Stimulated activated CD4-positive, alpha-beta T cell treated with anti-CD3 and anti-CD28 coated beads, Interleukin-4, amount 100 ng/mL, for 24 hours (primary cell): ENCODE measurements around the gene PDIA2.
A peak's percentile ranks its signal among the peaks of the same experiment; 100 is the strongest.
"Not testable (repeated sequence)": the region's sequence is repeated elsewhere in the genome, so short reads cannot be mapped to it uniquely, and the experiment has no call there.

Experiments
- DNase-seq: peaks from one replicate; pipeline ENCODE4 v3.0.0-alpha.2; 2020

The PDIA2 gene

GRCh38 chr16:303760-304505 is 21.0 kb downstream of the PDIA2 start:
- DNase-seq: no peak

- no peak for DNase-seq
Measured at GRCh38 chr16:305916-306626, 23.1 kb downstream of the PDIA2 start.

DNA sequence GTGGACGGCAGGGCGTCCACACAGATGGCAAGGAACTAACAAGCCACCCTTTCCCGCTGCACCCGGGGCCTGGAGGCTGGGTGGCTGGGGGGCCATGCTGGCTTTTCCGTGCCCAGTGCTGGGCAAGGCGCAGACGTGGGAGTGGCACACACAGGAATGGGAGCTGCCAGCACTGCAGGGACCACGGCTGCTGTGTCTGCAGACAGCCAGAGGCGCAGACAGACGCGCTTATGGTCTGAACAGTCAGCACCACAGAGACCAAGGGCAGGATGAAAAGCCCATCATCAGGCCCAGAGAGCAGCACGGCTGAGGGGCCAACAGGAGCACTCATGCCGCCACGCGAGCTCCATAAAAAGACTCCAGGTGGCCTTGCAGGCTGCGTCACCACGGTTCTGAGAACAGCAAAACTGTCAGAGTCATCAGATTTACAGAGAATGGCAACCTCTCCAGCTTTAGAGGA is 24.0 kb downstream of the PDIA2 start:
- DNase-seq: no peak

GRCh38 chr16:307691-308312 is 24.8 kb downstream of the PDIA2 start:
- DNase-seq: no peak

DNA sequence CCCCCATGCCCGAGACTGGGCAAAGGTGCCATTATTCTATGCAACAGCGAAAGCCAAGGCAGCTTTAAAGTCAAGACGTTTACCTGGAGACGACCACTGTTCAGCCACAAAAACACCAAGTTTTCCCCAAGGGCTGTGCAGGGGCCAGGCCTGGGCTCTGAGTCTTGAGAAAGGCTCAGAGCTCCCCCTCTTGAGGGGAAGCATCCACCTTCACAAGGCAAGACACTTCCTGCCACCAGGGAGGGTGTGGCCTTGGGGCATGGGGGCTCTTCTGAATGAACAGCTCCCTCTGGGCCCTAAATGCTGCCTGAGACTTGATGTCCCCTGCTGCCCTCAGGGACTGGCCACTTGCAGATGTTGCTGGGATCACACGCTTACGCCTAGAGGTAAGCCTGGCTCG is 26.5 kb downstream of the PDIA2 start:
- DNase-seq: no peak

GRCh38 chr16:311725-312124 is 28.8 kb downstream of the PDIA2 start:
- no peak for DNase-seq

- DNase-seq: no peak
Measured at GRCh38 chr16:314351-314750, 31.4 kb downstream of the PDIA2 start.

DNA sequence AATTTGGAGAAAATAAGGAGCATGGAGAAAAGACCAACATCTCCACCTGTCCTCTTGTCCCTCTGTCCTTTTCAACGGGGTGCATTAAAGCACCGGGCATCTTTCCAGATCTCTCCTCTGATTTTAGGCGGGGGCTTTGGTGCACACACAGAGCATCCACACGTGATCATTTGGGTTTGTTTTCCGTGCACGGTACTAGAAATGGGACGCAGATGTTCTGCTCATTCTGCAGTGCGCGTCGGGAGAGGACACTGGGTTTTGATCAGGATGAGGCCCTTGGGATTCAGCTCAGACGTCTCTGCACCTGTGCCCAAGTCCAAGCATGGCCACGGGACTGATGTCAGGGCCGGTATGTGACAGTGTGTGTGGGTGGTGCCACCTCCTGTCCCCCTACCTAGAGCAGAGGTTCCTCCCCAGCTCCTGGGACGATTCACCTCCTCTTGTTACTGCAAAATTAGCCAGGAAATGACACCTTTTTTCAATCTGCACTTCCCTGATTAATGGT is 31.9 kb downstream of the PDIA2 start:
- no peak for DNase-seq

GRCh38 chr16:316741-317464 is 33.9 kb downstream of the PDIA2 start:
- no peak for DNase-seq

DNA sequence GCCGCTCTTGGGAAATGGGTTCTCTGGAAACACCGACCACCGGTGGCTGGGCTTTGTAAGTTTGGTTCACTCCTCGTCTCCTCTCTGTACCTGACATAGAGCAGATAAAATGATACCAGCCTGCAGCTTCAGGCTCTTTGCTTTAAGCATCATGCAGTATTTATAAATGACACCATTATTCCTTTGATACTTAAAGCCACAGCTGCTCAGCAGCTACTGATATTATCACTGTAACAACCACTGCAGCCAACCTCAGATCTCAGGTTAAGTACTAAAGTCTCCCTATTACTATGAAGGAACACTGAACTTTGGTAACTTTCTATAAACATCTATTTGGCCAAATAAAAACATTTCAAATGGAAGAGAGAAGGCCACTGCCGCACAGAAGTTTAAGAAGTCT is 34.6 kb downstream of the PDIA2 start:
- DNase-seq: no peak

- DNase-seq: no peak
Measured at GRCh38 chr16:318628-319027, 35.7 kb downstream of the PDIA2 start.

DNA sequence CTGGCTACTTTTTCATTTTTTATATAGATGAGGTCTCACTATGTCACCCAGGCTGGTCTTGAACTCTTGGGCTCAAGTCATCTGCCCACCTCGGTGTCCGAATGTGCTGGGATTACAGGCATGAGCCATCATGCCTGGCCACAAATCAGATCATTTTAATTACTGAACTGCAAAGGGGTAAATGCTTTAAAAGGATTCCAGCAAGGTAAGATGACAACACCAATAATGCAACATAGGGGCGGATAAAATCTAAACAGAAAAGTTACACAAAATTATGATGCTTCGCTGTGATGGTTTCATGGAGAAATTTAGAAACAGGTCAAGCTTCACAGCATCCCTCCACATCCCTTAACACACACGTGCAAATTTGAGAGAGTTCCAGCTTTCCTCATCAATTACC is 37.2 kb downstream of the PDIA2 start:
- DNase-seq: no peak

DNA sequence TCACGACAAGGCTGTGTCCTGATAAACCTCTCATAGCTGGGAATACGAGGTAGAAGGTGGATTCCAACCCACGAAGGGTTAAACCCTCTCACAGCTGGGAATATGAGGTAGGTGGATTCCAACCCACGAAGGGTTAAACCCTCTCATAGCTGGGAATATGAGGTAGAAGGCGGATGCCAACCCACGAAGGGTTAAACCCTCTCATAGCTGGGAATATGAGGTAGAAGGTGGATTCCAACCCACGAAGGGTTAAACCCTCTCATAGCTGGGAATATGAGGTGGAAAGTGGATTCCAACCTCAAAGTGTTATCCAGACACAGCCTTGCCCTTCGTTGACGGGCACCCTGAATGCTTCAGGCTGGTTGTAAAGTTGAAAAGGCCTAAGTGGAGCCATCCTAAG is 38.6 kb downstream of the PDIA2 start:
- DNase-seq: no peak

DNA sequence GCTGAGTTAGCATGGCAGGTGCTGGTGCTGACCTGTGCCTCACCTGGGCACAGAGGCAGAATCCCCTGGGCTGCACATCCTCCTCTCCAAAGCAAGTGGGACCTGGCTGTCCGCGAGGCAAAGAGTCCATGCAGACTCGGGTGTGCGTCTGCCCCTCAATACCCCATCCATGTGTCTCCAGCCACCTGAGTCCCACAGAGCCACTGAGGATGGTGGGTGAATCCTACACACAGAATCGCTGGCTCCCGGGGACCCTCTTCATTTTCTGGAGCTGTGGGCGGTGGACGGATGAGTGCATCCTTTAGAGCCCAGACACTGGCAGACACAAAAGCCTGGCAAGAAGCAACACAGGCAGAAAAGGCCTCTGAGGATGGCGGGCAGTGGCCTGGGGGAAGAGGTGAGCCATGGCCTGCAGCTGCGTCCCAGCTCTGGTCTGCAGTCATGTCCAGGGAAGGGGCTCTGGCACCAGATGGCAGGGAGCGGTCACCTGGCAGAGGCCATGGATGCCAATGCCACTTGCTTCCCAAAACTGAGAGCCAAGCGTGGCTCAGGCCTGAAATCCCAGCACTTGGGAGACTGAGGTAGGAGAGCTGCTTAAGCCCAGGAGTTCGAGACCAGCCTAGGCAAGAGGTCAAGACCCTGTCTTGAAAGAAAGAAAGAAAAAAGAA is 39.6 kb downstream of the PDIA2 start:
- no peak for DNase-seq

DNA sequence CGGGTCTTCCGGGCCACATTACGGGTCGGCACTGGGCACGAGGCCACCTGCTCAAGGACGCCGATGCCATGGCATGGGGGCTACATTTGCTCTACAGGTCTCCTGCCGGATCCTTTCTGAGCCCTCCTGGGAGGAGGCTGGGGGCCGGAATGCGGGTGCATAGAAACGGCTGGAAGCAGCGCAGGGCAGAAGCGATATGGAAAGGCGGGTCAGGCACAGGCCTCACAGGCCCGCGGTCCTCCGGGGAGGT is 41.2 kb downstream of the PDIA2 start:
- DNase-seq: no peak

- peak; percentile 53 for DNase-seq
Measured at GRCh38 chr16:324451-325334, 41.7 kb downstream of the PDIA2 start.

DNA sequence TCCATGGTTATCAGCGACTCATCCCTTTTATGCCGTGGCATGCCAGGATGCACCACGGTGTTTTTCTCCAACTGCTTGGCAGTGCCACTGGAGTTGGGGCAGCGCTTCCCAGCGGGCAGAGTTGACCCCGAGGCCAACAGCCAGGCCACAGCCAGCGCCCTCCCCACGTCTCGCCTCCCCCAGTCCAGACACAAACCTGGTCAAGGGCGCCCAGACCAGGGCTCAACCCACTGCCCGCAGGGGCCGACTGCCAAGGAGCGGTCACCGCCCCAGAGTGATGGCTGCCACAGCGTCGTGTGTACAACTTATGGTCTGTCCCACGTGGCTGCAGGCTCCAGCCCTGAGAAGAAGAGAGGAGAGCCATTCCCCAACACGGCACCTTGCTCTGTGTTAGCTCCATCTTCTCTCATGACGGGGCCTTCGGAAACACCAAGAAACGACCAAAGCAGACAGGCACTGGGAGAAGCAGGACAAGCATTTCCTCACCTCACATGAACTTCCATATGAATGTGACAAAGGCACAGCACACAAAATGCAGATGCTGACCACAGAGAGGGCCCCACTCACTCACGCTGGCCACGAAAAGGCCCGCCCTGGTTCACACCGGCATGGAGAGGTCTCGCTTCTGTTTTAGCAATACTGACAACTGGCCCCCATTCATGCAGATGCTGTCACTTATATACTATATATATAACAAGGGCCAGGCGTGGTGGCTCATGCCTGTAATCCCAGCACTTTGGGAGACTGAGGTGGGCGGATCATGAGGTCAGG is 42.6 kb downstream of the PDIA2 start:
- no peak for DNase-seq

DNA sequence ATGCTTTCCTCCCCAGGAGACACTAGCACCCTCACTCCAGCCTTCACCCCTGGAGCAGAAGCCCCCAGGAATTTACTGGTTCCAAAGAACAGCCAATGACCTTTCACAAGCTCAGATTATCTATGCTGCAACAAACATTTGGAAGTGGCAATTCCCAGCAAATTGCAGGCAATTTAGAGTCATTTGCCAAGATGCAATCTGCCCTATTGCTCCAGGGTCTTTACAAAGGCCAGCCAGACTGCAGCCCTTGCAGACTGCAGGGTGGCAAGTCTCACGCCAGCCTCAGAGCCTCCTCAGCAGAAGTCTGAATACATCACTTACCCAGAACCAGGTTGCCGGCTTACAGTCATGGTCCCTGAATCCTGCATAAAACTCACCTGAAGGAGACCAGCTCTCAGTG is 47.8 kb downstream of the PDIA2 start:
- no peak for DNase-seq

- not testable (repeated sequence) for DNase-seq
Measured at GRCh38 chr16:331181-331814, 48.3 kb downstream of the PDIA2 start.

DNA sequence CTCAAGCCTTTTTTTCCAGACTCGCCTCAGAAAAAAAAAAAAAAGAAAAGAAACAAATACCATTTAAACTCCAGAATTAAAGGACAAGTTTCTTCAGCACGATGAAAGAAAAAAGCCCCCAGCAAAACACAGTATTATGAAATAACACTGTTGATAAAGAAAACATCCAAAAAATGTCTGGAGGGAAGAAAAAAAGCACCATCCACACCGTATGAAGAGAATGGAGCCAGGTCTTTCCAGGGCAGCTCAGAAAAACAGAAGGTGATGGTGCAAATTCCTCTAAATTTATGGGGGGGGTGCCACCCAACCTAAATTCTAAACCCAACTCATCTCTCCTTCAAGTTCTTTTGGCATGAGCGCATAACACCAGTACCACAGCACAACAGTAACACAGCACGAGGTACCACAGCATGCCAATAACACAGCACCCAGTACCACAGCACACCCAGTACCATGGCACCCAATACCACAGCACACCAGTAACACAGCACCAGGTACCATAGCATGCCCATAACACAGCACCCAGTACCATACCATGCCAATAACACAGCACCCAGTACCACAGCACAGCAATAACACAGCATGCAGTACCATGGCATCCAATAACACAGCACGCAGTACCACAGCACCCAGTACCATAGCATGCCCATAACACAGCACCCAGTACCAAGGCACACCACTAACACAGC is 50.6 kb downstream of the PDIA2 start:
- no peak for DNase-seq
